ENCODE data around the gene DAAM1.

The DAAM1 gene

GRCh38 chr14:59363531-59364226, 175.2 kb downstream of the DAAM1 start:
- DNase-seq (ENCODE audit: low read depth) = no peak

- no peak for DNase-seq (ENCODE audit: low read depth)
These were observed 181.8 kb downstream of the DAAM1 start for GRCh38 chr14:59370158-59370742.

GRCh38 chr14:59371771-59372170, 183.3 kb downstream of the DAAM1 start:
- no peak for DNase-seq (ENCODE audit: low read depth)

- DNase-seq (ENCODE audit: low read depth) = no peak
These were observed 185.6 kb downstream of the DAAM1 start for GRCh38 chr14:59374048-59374447.

- DNase-seq (ENCODE audit: low read depth) = no peak
These were observed 188.2 kb downstream of the DAAM1 start for GRCh38 chr14:59376686-59377085.

- DNase-seq (ENCODE audit: low read depth) = no peak
These were observed 189.0 kb downstream of the DAAM1 start for GRCh38 chr14:59377491-59377890.

GRCh38 chr14:59377991-59378601, 189.6 kb downstream of the DAAM1 start:
- no peak for DNase-seq (ENCODE audit: low read depth)

- no peak for DNase-seq (ENCODE audit: low read depth)
These were observed 201.5 kb downstream of the DAAM1 start for GRCh38 chr14:59389936-59390335.

- no peak for DNase-seq (ENCODE audit: low read depth)
These were observed 202.9 kb downstream of the DAAM1 start for GRCh38 chr14:59391388-59391787.

GRCh38 chr14:59394268-59394667, 205.8 kb downstream of the DAAM1 start:
- DNase-seq (ENCODE audit: low read depth) = no peak

GRCh38 chr14:59395672-59396071, 207.2 kb downstream of the DAAM1 start:
- no peak for DNase-seq (ENCODE audit: low read depth)

- DNase-seq (ENCODE audit: low read depth) = no peak
These were observed 210.4 kb downstream of the DAAM1 start for GRCh38 chr14:59398841-59399240.

GRCh38 chr14:59406454-59407245, 218.2 kb downstream of the DAAM1 start:
- DNase-seq (ENCODE audit: low read depth) = no peak

- DNase-seq (ENCODE audit: low read depth) = no peak
These were observed 219.0 kb downstream of the DAAM1 start for GRCh38 chr14:59407246-59408010.

GRCh38 chr14:59415836-59416602, 227.6 kb downstream of the DAAM1 start:
- DNase-seq (ENCODE audit: low read depth) = no peak

- DNase-seq (ENCODE audit: low read depth) = no peak
These were observed 228.8 kb downstream of the DAAM1 start for GRCh38 chr14:59417311-59417710.

- no peak for DNase-seq (ENCODE audit: low read depth)
These were observed 230.8 kb downstream of the DAAM1 start for GRCh38 chr14:59419303-59419702.

Data from T-helper 22 cell (primary cell).